ENCODE measurements around the gene TBATA. TPM values are rescaled to one million over a fixed set of nuclear protein-coding genes. Genes with fewer than 3 reads are reported as not detected.

TBATA gene
- total RNA-seq, 1 donor, result not detected

DNA sequence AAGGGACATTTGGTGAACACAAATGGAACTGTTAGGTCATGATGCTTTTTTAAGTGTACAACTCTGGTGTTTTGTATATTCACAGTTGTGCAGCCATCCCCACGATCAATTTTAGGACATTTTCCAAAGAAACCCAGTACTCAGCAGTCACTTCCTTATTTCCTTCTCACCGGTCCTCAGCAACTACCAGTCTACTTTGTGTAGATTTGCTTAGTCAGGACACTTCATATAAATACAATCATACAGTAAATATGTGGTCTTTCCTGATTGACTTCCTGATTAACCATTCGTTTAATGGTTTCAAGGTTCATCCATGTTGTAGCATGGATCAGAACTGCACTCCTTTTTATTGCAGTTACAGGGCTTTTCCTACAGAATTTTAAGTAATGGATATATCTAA, 45.0 kb upstream of the TBATA start:
- TF ChIP-seq, protein P1, sequence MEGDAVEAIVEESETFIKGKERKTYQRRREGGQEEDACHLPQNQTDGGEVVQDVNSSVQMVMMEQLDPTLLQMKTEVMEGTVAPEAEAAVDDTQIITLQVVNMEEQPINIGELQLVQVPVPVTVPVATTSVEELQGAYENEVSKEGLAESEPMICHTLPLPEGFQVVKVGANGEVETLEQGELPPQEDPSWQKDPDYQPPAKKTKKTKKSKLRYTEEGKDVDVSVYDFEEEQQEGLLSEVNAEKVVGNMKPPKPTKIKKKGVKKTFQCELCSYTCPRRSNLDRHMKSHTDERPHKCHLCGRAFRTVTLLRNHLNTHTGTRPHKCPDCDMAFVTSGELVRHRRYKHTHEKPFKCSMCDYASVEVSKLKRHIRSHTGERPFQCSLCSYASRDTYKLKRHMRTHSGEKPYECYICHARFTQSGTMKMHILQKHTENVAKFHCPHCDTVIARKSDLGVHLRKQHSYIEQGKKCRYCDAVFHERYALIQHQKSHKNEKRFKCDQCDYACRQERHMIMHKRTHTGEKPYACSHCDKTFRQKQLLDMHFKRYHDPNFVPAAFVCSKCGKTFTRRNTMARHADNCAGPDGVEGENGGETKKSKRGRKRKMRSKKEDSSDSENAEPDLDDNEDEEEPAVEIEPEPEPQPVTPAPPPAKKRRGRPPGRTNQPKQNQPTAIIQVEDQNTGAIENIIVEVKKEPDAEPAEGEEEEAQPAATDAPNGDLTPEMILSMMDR (IDR thresholded peaks at IDR 0.05; ENCODE audit: insufficient read depth, low read depth, low read length), result no peak
- H3K4me3 ChIP-seq (ENCODE audit: low read depth, low read length), result no peak overlapping the region
- DNase-seq (ENCODE audit: low read depth), result no peak

DNA sequence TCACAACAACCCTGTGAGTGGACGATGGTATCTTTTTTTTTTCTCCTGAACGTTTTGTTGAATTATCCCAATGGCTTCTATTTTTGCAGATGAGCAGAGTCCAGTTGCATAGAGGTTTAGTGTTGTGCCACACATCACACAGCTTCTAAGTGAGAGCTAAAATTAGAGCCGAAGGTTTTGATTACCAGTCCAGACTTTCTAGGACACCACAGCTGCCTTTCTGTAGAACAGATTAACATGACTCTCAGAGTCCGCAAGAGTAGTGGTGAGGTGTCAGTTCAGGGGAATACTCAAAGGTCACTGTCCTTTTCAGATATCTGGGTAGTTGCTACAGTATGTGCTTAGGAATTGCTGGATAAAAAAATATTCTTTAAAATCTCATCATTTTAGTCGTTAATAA, 44.4 kb upstream of the TBATA start:
- DNase-seq (ENCODE audit: low read depth), result peak; percentile 20
- H3K4me3 ChIP-seq (ENCODE audit: low read depth, low read length), result no peak overlapping the region
- TF ChIP-seq, protein P1 (IDR thresholded peaks at IDR 0.05; ENCODE audit: insufficient read depth, low read depth, low read length), result no peak

DNA sequence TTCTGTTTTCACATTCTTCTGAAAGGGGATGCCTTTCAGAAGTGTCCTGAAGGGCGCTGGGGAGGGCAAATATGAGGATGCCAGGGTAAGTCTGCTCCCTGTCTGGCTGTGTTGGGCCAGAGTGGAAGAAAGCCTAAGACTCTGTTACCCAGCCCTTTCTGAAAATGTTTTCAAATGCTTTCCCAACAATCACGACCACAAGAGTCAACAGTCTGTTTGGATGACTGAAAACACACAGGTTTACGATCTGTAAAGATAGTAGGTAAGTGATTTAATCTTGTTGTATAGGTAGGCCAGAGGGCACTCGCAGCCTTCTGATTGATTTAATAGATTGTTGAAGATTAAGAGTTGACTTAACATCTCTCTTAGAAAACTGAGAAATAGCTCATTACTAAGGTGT, 43.7 kb upstream of the TBATA start:
- H3K4me3 ChIP-seq (ENCODE audit: low read depth, low read length), result no peak overlapping the region
- TF ChIP-seq, protein P1 (IDR thresholded peaks at IDR 0.05; ENCODE audit: insufficient read depth, low read depth, low read length), result no peak
- peak; percentile 20 for DNase-seq (ENCODE audit: low read depth)

DNA sequence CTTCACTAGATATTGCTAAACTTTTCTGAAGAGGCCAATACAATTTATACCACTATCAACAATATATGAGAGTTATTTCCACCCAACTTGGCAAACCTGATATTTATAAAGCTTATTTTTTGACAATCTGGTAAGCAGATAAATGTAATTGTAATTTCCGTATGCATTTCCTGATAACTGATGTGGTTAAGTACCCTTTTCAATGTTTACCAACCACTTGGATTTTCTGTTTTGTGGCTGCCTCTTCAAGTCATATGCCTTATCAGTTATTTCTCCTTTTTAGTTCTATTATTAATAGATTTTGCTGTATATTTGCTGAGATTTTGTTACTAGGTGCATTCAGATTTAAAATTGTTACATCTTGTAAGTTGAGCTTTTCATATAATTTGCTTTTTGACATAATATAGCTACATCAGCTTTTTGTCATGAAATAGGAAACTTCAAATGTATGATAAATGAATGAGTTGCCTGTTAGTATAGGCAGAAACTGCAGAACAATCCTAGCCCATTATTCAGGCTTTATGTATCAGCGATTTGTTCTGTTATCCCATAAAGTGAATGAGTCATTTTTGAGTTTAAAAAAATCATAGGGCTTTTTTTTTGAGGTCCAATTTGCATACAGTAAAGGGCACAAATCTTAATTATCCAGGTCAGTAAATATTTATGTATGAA, 42.0 kb upstream of the TBATA start:
- no peak for DNase-seq (ENCODE audit: low read depth)
- TF ChIP-seq, protein P1 (IDR thresholded peaks at IDR 0.05; ENCODE audit: insufficient read depth, low read depth, low read length), result no peak
- H3K4me3 ChIP-seq (ENCODE audit: low read depth, low read length), result no peak overlapping the region

DNA sequence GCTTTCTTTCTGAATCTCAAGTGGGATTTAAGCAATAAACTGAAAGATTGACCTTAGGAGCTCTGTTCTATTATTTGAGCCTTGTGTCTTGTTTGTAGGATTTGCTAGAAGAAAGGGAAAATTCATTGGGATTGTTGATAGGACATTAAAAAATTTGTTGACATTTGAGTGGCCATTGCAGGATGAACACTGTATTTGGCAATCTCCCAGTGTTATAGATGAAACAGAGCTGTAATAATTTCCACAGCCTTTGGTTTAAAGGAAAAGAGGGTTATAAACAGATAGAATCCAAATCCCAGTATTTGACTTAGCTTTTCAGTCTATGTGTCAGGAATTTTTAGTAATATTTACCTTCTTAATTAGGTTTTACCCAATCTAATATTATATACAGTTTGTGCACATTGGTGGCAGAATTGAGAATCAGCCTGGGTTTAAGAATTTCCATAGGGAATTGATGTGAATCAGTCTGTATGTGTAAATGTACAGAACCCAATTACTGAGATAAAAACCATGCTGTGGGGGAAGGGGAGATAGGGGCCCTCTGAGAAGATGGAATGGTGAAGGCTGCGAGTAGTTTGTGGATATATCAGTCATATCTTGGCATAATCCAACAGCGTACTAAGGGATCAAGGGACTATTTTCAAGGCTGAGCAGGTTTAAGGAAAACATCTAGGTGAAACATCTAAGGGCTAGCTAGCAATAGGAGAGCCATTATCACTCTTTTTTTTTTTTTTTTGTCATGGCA, 37.1 kb upstream of the TBATA start:
- TF ChIP-seq, protein P1 (IDR thresholded peaks at IDR 0.05; ENCODE audit: insufficient read depth, low read depth, low read length), result no peak
- H3K4me3 ChIP-seq (ENCODE audit: low read depth, low read length), result no peak overlapping the region
- no peak for DNase-seq (ENCODE audit: low read depth)

DNA sequence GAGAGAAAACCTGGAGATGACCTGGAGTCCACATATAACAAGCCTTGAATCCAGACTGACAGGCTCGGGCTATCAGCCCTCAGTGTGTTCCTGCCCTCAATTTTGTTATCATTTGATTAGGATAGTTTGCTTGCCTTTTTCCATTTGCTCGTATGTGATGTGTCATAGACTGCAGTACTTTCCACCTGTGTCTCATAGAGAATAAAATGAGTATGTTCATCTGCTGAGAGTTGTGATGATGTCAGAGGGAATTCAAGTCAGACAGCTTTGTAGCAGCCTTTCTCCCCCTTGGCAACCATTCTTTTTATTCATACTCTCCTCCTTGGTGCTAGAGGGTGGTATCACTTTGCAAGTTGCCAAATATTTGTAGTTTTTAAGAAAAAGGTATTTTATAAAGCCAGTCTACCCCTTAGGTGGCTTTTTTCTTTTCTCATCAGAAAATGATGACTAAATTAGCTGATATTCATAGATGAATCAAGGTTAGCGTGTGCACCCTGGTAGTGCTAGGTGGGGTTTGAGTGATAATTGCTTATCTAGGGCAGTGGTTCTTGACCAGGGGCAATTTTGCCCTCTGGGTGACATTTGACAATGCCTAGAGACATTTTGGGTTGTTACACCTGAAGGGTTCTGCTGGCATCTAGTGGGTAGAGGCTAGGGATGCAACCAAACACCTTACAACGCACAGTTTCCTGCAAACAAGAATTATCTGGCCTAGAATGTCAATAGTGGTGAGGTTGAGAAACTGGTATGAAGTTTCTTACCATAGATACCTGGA, 36.0 kb upstream of the TBATA start:
- H3K4me3 ChIP-seq (ENCODE audit: low read depth, low read length), result no peak overlapping the region
- TF ChIP-seq, protein P1 (IDR thresholded peaks at IDR 0.05; ENCODE audit: insufficient read depth, low read depth, low read length), result no peak
- DNase-seq (ENCODE audit: low read depth), result no peak

All from fibroblast of villous mesenchyme (primary cell).